Measurements from ENCODE around the gene IBA57.

IBA57 gene

GRCh38 chr1:228157729-228158126 is 7.9 kb upstream of the IBA57 start:
- DNase-seq, result no peak

GRCh38 chr1:228158151-228159007 is 7.2 kb upstream of the IBA57 start:
- no peak for DNase-seq

GRCh38 chr1:228159008-228159665 is 6.5 kb upstream of the IBA57 start:
- DNase-seq, result no peak

GRCh38 chr1:228160201-228160761 is 5.3 kb upstream of the IBA57 start:
- no peak for DNase-seq

- no peak for DNase-seq
These were observed 4.2 kb upstream of the IBA57 start for GRCh38 chr1:228161362-228161761.

- DNase-seq, result no peak
These were observed 3.7 kb upstream of the IBA57 start for GRCh38 chr1:228161866-228162265.

GRCh38 chr1:228162286-228163006 is 3.2 kb upstream of the IBA57 start:
- DNase-seq, result no peak

- no peak for DNase-seq
These were observed 2.4 kb upstream of the IBA57 start for GRCh38 chr1:228163007-228163753.

- DNase-seq, result no peak
These were observed 1.7 kb upstream of the IBA57 start for GRCh38 chr1:228163776-228164519.

GRCh38 chr1:228164561-228165371 is 838 bp upstream of the IBA57 start:
- no peak for DNase-seq

- DNase-seq, result peak in 1 of 2 donors; percentile 62
These were observed 749 bp downstream of the IBA57 start for GRCh38 chr1:228166170-228166936.

GRCh38 chr1:228168563-228169270 is 3.1 kb downstream of the IBA57 start:
- no peak for DNase-seq

GRCh38 chr1:228169345-228169744 is 3.7 kb downstream of the IBA57 start:
- no peak for DNase-seq

- DNase-seq, result no peak
These were observed 5.1 kb downstream of the IBA57 start for GRCh38 chr1:228170666-228171065.

GRCh38 chr1:228171221-228171891 is 5.8 kb downstream of the IBA57 start:
- no peak for DNase-seq

- DNase-seq, result no peak
These were observed 7.3 kb downstream of the IBA57 start for GRCh38 chr1:228172591-228173527.

All from bone marrow (tissue), 2 donors.